Measurements from ENCODE around the gene MYEF2. TPM values are rescaled to one million over a fixed set of nuclear protein-coding genes. Genes with fewer than 3 reads are reported as not detected.
A peak's percentile ranks its signal among the peaks of the same experiment; 100 is the strongest.

MYEF2 gene
- total RNA-seq, 1 donor from 2014 or later, result 18.8 TPM

DNA sequence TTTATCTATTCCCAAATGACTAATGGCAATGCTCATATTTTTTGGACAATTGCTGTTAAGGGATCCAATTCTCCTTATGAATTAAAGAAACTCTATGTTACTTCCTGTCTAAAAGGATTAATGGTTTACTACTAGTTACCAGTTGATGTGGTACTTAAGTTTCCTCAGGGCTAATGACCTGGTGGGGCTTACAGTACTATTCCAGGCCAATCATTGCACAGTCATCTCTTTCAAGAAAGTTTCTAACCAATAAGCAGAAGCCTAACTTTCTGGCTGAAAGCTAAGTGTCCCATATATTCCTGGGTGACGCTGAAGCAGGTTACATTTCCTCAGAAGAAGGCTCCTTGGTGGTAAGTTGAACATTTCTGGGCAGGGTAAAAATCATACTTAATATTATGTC, 27.9 kb upstream of the MYEF2 start, which contains the start of gene SLC12A1:
TSS of gene SLC12A1 (plus strand) at position 322 of the 400 bp plus-strand sequence. CDS start 1,418 bp downstream, outside the sequence.
- no peak within 1 kb of the TSS for H3K4me3 ChIP-seq
- no peaks in the 10 kb centered on the region for H3K36me3 ChIP-seq
- DNase-seq, result no peak
- intact Hi-C loops (cut with DNase I), result no loop called here
- H3K27me3 ChIP-seq (ENCODE audit: low read depth), result no peaks in the 10 kb centered on the region
- H3K4me1 ChIP-seq, result no peaks in the 10 kb centered on the region
- TF ChIP-seq CTCF (IDR thresholded peaks at IDR 0.05), result no peak
- no peaks in the 10 kb centered on the region for H3K9me3 ChIP-seq
- ATAC-seq, result no peak
- H3K27ac ChIP-seq, result no peak within 1 kb of the TSS

- no peaks in the 10 kb centered on the region for H3K9me3 ChIP-seq
- no peaks in the 10 kb centered on the region for H3K4me1 ChIP-seq
- no peak for DNase-seq
- H3K4me3 ChIP-seq, result no peak overlapping the region
- H3K36me3 ChIP-seq, result no peaks in the 10 kb centered on the region
- no peak for ATAC-seq
- intact Hi-C loops (cut with DNase I), result no loop called here
- TF ChIP-seq CTCF (IDR thresholded peaks at IDR 0.05), result no peak
- H3K27ac ChIP-seq, result no peak overlapping the region
- no peaks in the 10 kb centered on the region for H3K27me3 ChIP-seq (ENCODE audit: low read depth)
Measured at GRCh38 chr15:48202068-48202467, 24.0 kb upstream of the MYEF2 start.

GRCh38 chr15:48191574-48192225, 13.6 kb upstream of the MYEF2 start, which contains the start of gene CTXN2:
Gene CTXN2 (plus strand): TSS chr15:48191665. CDS start chr15:48201301, 9,636 bp downstream.
- no peaks in the 10 kb centered on the region for H3K27me3 ChIP-seq (ENCODE audit: low read depth)
- TF ChIP-seq CTCF (IDR thresholded peaks at IDR 0.05), result no peak
- DNase-seq (no peak), ATAC-seq (no peak)
- H3K36me3 ChIP-seq, result no peaks in the 10 kb centered on the region
- H3K9me3 ChIP-seq, result no peaks in the 10 kb centered on the region
- H3K27ac ChIP-seq, result no peak within 1 kb of the TSS
- intact Hi-C loops (cut with DNase I), result no loop called here
- no peak within 1 kb of the TSS for H3K4me3 ChIP-seq
- H3K4me1 ChIP-seq, result no peaks in the 10 kb centered on the region

- no peaks in the 10 kb centered on the region for H3K27me3 ChIP-seq (ENCODE audit: low read depth)
- no peak for TF ChIP-seq CTCF (IDR thresholded peaks at IDR 0.05)
- no peaks in the 10 kb centered on the region for H3K9me3 ChIP-seq
- ATAC-seq (peak in 1 of 2 donors; percentile 42), DNase-seq (peak; percentile 65)
- no peak overlapping the region for H3K4me3 ChIP-seq
- no peaks in the 10 kb centered on the region for H3K4me1 ChIP-seq
- no peak overlapping the region for H3K27ac ChIP-seq
- intact Hi-C loops (cut with DNase I), result no loop called here
- no peaks in the 10 kb centered on the region for H3K36me3 ChIP-seq
Measured at GRCh38 chr15:48190932-48191573, 13.0 kb upstream of the MYEF2 start.

GRCh38 chr15:48186271-48186670, 8.2 kb upstream of the MYEF2 start:
- H3K36me3 ChIP-seq, result no peaks in the 10 kb centered on the region
- no peaks in the 10 kb centered on the region for H3K4me1 ChIP-seq
- no peak overlapping the region for H3K4me3 ChIP-seq
- no peaks in the 10 kb centered on the region for H3K9me3 ChIP-seq
- intact Hi-C loops (cut with DNase I), result no loop called here
- H3K27me3 ChIP-seq (ENCODE audit: low read depth), result no peaks in the 10 kb centered on the region
- no peak overlapping the region for H3K27ac ChIP-seq
- ATAC-seq (no peak), DNase-seq (no peak)
- TF ChIP-seq CTCF (IDR thresholded peaks at IDR 0.05), result no peak

All from lower lobe of right lung (tissue), 2 donors.